Measurements from ENCODE around the gene RMC1.

GRCh38 chr18:23532848-23533247 lies 29.5 kb downstream of the RMC1 start:
- TF ChIP-seq CTCF (IDR thresholded peaks at IDR 0.05), result no peak
- TF ChIP-seq POLR2A (IDR thresholded peaks at IDR 0.05; ENCODE audit: low read depth), result no peak
